Inferior parietal cortex (tissue), 1 donor: ENCODE results near the gene METTL25.
"Not testable (repeated sequence)": the region's sequence is repeated elsewhere in the genome, so short reads cannot be mapped to it uniquely, and the experiment has no call there.

Experiments
- DNase-seq: peaks from one replicate; pipeline ENCODE4 v3.0.0-alpha.2; 2016; ENCODE audit errors: extremely low spot score

METTL25 gene, protein sequence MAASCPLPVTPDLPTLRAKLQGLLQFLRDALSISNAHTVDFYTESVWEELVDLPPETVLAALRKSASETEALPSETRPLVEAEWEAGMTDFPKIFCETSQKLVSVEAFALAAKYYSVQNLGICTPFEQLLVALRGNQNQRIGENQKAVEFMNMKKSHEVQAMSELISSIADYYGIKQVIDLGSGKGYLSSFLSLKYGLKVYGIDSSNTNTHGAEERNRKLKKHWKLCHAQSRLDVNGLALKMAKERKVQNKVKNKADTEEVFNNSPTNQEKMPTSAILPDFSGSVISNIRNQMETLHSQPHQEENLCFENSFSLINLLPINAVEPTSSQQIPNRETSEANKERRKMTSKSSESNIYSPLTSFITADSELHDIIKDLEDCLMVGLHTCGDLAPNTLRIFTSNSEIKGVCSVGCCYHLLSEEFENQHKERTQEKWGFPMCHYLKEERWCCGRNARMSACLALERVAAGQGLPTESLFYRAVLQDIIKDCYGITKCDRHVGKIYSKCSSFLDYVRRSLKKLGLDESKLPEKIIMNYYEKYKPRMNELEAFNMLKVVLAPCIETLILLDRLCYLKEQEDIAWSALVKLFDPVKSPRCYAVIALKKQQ

DNA sequence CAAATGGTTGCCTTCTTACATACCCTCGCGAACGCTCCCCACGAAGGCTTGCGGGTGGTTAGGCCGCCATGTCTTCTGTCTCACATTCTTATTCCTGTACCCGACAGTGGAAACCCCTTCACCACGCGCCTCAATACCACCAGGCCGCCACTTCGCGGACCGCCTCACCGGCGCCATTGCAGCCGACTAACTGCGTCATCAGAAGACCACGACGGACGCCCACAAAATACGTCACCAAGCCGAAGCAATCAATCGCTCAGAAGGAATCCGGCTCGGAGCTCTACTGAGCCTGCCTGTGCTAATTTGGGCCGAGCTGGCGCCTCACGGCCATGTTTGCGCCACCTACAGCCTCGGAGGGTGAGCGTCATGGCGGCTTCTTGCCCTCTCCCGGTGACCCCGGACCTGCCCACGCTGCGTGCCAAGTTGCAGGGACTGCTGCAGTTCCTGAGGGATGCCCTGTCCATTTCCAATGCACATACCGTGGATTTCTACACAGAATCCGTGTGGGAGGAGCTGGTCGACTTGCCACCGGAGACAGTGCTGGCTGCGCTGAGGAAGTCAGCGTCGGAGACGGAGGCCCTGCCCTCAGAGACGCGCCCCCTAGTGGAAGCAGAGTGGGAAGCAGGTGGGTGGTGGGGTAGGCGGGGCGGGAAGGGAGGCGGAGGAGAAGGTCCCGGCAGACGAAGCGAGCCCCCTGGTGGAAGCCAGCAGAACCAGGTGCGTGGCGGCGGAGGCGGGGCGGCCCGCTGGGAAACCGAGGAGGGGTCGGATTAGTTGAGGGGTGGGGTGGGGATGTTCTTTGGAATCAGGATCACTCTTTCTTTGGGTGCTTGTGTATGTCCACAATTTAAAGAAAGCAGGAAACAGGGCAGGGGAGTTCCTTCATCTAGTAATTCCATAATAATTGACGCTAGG, at the start of gene METTL25, which contains the start of gene CCDC59:
TSS of gene METTL25 (plus strand) at position 330 of the 915 bp plus-strand sequence. CDS start at position 367, 37 bp downstream.
TSS of gene CCDC59 (minus strand) at position 188 of the 915 bp plus-strand sequence. CDS start at position 177, 11 bp downstream.
- peak; percentile 99 for DNase-seq

DNA sequence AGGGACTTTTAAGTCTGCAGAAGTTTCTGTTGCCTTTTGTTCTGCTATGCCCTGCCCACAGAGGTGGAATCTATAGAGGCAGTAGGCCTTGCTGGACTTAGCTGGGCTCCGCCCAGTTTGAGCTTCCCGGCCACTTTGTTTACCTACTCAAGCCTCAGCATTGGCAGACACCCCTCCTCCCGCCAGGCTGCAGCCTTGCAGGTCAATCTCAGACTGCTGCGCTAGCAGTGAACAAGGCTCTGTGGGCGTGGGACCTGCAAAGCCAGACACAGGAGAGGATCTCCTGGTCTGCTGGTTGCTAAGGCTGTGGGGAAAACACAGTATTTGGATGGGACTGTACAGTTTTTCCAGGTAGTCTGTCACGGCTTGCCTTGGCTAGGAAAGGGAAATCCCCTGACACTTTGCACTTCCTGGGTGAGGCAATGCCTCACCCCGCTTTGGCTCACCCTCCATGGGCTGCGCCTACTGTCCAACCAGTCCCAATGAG, 43.9 kb upstream of the METTL25 start:
- no peak for DNase-seq

DNA sequence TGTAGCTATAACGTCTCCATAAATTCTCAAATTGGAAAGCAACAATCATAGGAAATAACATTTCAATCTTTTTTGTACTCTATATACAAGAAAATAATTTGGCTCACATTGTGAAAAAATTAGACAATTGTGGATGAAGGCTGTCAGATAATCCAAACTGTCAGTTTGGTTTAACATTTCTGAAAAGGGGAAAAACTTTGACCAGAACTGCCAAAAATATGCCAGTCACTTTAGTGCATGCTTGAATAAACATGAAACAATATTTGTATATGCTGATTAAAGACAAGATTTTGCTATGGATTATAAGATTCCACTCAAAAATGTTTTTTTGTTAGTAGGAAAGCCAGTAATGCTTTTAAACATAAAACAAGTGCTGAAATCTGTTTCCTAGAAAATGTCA, 39.1 kb upstream of the METTL25 start:
- DNase-seq, result no peak

DNA sequence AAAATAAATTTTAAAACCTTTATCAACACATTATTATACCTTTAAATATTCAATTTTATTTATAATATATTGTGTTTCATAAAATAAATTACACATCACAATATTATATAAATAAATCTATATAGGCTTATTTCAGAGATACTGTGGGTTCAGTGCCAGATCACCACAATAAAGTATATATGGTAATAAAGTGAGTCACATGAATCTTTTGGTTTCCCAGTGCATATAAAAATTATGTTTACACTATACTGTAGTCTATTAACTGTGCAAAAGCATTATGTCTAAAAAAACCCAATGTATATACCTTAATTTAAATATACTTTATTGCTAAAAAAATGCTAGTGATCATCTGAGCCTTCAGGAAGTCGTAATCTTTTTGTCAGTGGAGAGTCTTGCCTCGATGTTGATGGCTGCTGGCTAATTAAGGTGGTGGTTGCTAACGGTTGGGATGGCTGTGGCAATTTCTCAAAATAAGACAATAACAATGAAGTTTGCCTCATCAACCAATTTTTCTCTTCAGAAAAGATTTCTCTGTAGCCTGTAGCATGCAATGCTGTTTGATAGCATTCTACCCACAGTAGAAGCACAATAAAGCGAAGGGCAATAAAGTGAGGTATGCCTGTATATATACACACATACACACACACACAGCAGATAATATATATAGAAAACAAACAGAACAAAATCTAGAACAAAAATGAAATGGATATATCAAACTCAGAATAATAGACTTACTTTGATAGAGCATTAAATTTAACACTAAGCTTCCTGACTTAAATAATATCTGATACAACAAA, 32.6 kb upstream of the METTL25 start:
- DNase-seq, result no peak

DNA sequence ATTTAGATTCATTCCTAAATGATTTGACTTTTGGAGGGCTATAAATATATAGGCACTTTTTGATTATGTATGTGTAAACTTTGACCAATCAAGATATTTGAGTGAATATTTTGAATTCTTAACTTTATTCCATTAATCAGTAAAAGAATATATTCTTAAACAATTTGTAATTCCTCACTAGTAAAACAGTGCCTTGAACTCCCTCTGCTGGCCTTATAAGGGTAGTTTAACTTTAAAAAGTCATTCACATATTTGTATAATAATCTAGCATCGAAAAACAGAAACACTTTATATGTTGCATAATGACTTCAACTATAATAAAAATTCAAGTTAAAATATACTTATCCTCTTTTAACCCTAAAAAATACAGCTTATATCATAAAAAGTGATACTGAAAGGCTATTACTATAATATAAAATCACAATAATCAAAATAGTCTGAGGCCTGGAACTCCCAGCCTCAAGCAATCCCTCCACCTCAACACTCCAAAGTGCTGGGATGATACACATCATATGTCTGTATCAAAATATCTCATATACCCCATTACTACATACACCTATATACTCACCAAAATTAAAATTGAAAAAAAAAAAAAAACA, 31.3 kb upstream of the METTL25 start:
- DNase-seq, result peak; percentile 72

DNA sequence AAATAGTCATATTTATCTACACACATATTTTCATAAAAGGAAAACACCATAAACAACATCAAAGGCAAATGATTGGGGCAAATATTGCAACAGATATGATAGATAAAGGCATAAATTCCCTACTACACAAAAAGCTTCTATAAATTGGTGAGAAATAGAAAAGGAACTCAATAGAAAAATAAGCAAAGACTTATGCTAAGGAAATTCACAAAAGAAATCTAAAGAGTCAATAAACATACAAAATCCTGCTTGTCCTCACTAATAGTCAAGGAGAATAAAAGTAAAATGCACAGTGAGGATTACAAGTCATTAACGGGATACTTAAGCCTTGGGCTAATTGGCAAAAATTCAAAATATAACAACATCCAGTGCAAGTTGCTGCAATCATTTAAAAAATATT, 30.5 kb upstream of the METTL25 start:
- no peak for DNase-seq

DNA sequence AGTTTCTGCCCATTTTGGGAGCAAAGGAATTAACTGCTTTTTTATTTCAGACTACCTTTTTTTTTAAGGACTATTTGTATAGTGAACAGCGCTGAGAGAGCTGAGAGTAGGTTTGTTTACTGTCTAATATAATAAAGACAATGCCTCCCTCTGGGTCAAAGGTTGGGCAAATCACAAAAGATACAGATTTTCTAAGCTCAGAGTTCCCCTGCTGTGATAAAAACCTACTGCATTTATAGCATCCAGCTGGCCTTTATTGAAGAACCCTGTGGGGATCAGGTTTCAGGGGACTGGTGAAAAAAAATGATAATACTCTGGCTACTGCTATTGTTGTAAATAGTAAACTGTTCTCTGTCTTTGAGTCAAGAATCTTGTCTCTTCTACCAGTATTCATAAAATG, 28.8 kb upstream of the METTL25 start:
- DNase-seq, result no peak

DNA sequence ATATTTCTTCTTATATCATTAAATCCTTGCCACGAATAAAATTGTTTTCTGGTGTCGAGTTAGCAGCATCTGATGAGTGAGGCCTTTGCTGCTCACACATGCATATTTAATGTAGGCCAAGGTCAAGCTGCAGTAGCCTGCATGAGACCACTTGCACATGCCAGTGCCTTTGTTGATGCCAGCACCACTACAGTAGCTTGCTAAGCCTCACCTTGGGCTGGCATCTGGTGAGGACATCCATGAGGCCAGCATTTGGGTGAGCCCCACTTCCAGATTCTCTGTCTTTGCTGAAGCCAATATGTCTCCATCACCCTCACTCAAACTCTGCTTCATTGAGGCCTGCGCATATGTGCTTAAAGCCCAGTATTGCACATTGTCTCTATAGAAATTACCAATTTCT, 8.2 kb upstream of the METTL25 start:
- no peak for DNase-seq

DNA sequence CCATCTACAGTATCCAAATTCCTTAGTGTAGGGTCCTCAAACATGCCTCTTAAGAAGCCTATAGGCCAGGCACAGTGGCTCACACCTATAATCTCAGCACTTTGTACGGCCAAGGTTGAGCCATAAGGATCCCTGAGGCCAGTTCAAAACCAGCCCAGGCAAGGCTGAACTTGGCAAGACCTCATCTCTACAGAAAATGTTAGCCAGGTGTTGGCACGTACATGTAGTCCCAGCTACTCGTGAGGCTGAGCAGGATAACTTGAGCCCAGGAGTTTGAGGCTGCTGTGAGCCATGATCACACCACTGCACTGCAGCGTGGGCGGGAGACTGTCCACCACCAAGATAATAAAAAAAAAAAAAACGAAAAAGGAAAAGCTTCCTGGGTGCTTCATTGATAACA, 6.9 kb upstream of the METTL25 start:
- DNase-seq, result no peak

DNA sequence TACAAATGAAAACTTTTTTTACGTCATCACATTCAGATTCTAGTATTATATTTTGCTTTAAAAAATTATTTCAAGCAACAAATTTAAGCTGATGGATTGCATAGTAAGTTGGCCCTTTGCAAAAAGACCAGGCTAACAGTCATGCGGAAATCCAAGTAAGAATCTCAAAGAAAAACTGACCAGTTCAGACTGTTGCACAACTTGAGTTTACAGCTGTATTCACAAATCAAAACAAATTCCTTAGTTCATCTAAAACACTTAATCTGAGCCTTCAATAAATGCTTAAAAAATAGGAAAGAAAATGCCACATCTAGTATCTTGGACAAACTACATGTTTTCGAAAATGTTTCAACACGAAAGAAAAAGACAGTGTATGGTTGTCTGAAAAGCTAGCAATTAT, 989 bp upstream of the METTL25 start:
- no peak for DNase-seq

DNA sequence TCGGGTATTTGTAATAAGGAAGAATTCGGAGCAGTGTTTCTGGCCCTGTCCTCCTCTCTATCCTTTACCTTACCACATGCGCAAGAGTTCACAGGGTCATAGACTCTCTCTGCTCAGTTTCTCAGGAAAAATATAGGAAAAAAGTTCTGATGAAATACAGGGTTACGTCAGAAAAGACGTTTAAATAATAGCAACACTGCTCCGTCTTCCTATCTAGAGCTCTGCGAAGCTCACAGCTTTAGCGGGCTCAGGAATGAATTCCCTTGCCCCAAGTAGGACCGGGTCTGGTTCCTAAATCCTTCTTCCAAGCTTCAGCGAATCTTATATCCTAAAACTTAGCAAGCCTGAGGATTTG, 507 bp upstream of the METTL25 start:
- DNase-seq, result no peak

DNA sequence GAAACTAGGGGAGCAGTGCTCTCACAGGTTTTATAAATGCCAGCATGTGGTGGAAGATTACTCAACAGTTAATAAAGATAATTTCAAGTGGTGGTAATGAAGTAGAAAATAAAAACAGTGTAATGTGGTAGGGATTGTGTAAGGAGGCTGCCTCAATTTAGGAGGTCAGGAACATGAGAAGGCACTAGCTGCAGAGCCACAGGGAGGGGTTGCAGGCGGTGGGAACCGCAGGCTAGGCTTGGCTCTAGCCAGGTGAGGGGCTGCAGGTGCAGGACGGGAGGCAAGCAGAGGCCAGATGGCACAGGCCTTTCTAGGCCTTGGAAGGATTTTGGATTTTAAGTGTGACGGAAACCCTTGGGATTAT, 768 bp downstream of the METTL25 start:
- DNase-seq, result no peak

DNA sequence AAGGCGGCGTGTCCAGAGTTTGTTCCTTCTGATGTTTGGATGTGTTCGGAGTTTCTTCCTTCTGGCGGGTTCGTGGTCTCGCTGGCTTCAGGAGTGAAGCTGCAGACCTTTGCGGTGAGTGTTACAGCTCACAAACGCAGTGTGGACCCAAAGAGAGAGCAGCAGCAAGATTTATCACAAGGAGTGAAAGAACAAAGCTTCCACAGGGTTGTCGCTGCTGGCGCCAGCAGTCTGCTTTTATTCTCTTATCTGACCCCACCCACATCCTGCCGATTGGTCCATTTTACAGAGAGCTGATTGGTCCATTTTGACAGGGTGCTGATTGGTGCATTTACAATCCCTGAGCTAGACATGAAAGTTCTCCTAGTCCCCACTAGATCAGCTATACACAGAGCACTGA, 2.5 kb downstream of the METTL25 start:
- DNase-seq, result not testable (repeated sequence)

DNA sequence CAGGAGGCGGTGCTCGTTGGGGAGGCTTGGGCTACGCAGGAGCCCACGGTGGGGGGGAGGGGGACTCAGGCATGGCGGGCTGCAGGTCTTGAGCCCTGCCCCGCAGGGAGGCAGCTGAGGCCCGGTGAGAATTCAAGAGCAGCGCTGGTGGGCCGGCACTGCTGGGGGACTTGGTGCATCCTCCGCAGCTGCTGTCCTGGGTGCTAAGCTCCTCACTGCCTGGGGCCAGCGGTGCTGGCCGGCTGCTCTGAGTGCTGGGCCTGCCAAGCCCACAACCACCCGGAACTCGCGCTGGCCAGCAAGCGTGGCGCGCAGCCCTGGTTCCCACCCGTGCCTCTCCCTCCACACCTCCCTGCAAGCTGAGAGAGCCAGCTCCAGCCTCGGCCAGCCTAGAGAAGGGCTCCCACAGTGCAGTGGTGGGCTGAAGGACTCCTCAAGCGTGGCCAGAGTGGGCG, 3.2 kb downstream of the METTL25 start:
- no peak for DNase-seq

DNA sequence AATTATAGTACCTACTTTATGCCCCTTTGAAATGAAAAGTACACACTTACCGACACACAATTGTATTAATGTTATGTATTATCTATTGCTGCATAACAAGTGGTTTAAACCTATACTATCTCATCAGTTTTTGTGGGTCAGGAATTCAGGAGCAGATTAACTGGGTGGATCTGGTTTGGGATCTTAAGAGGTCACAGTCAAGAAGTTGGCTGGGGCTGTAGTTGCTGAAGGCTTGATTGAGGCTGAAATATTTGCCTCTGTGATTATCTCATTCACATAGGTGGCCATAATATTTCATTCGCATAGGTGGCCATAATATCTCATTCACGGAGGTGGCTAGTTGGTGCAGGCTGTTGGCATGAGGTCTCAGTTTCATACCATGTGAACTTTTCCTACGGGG, 5.7 kb downstream of the METTL25 start:
- DNase-seq, result no peak

DNA sequence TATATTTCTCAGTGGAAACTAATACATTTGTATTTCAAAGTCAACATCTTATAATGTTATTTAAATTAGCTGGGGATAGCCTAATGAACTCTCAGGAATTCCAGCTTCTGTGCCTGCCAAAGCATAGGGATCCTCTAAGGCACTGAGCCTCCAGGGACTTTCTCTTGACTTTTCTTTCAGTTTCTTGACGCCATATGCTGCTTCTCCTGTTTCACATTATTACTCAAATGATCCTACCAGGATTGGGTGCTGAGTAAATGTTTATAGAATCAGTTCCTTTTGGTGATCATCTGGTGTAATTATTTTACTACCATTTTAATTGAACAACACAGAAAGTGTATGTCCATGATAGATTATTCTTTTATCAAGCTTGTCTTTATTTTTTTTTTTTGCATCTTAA, 7.9 kb downstream of the METTL25 start:
- no peak for DNase-seq

DNA sequence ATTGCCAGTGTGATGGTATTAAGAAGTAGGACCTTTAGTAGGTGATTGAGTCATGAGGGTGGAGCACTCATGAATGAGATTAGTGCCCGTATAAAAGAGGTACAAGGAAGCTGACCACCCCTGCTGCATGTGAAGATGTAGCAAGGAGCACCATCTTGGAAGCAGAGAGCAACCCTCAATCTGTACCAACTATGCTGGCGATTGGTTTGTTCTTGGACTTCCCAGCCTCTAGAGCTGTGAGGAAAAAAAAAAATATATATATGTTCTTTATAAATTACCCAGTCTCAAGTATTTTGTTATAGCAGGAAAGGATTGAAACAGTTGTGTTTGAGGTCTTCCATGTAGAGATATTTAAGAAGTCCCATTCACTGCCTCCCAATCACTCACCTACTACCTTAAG, 16.9 kb downstream of the METTL25 start:
- DNase-seq, result no peak

DNA sequence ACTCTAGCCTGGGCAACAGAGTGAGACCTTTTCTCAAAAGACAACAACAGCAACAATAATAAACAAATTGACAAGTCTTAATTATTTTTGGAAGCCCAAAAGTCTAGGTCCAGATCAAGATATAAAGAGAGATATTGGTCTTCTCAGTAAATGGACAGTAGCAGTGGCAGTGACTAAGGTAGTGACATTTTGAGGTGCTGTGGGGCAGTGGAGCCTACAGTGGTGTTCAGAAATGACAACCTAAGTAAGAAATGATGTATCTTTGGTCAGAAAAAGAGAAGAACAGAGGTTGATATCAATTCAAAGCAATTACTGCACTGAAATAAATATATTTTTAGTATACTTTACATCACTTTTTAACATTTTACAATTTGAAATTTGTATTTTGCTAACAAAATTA, 20.7 kb downstream of the METTL25 start:
- no peak for DNase-seq

DNA sequence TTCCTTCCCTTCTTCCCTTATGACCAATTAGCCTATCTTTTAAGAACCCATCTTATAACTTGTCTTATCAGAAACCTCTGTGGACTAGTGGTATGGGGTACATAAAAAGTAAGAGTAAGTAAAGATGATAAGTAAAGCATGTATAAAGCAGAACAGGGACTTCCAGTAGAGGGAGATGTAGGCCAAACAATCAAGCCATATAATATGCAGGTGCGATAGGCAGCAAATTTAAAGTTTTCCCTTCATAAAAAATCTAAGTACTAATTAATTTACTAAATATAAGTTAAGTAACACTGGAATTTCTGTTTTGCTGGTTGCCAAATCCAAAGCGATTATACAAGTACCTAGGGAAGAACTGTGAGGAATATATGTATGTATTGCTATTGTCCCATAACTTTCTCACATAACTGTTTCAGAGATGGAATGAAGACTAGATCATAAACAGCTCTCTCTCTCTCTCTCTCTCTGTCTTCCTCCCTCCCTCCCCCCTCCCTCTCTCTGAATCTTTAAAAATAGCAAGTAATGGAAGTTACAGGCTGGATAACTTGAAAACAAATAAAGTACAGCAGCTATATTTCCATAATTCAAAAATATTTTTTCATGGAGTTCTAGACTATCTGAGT, 25.7 kb downstream of the METTL25 start:
- peak; percentile 39 for DNase-seq

DNA sequence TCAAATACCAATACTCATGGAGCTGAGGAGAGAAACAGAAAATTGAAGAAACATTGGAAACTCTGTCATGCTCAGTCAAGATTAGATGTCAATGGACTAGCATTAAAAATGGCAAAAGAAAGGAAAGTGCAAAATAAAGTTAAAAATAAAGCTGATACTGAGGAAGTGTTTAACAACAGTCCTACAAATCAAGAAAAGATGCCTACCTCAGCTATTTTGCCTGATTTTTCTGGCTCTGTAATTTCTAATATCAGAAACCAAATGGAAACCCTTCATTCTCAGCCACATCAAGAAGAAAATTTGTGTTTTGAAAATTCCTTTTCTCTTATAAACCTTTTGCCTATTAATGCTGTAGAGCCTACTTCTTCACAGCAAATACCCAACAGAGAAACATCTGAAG, 40.5 kb downstream of the METTL25 start:
- no peak for DNase-seq

DNA sequence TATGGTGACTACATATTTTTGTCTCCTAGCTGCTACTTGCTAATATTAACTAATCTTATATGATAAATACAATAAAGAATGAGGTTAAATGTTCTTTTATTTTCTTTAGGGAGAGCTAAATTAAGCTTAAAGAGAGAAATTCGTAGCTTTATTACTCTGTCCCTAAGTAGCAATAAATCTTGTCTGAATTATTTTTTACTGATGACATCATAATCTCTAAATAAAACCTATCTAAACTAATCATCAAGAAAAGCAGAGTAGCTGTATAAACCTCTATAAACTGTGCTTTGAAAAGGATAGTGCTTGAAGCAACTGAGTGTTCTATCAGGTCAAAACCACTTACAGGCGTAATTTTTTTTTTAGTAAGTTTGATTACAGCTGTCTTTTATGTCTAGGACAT, 42.5 kb downstream of the METTL25 start:
- no peak for DNase-seq
